ENCODE measurements around the gene SPATS2.
"Not testable (repeated sequence)": the region's sequence is repeated elsewhere in the genome, so short reads cannot be mapped to it uniquely, and the experiment has no call there.

SPATS2 gene

GRCh38 chr12:49357103-49357678, 10.1 kb upstream of the SPATS2 start:
- peak; percentile 48 for DNase-seq

- DNase-seq = peak; percentile 73
Measured at GRCh38 chr12:49358483-49359141, 8.7 kb upstream of the SPATS2 start.

GRCh38 chr12:49359671-49360070, 7.6 kb upstream of the SPATS2 start:
- DNase-seq = no peak

GRCh38 chr12:49362077-49362476, 5.2 kb upstream of the SPATS2 start:
- no peak for DNase-seq

GRCh38 chr12:49364989-49365388, 2.3 kb upstream of the SPATS2 start:
- DNase-seq = no peak

GRCh38 chr12:49365542-49365941, 1.7 kb upstream of the SPATS2 start:
- DNase-seq = no peak

GRCh38 chr12:49366096-49366651, 1.1 kb upstream of the SPATS2 start:
- no peak for DNase-seq

GRCh38 chr12:49366652-49367380, 446 bp upstream of the SPATS2 start:
- DNase-seq = peak; percentile 67

- no peak for DNase-seq
Measured at GRCh38 chr12:49368240-49368600, 958 bp downstream of the SPATS2 start.

GRCh38 chr12:49369411-49370145, 2.3 kb downstream of the SPATS2 start:
- peak; percentile 19 for DNase-seq

- no peak for DNase-seq
Measured at GRCh38 chr12:49370539-49370938, 3.3 kb downstream of the SPATS2 start.

- DNase-seq = no peak
Measured at GRCh38 chr12:49375406-49375805, 8.1 kb downstream of the SPATS2 start.

- no peak for DNase-seq
Measured at GRCh38 chr12:49377386-49377785, 10.1 kb downstream of the SPATS2 start.

GRCh38 chr12:49380184-49380583, 12.9 kb downstream of the SPATS2 start:
- DNase-seq = not testable (repeated sequence)

- no peak for DNase-seq
Measured at GRCh38 chr12:49388682-49389386, 21.6 kb downstream of the SPATS2 start.

GRCh38 chr12:49389387-49389703, 22.1 kb downstream of the SPATS2 start:
- DNase-seq = no peak

GRCh38 chr12:49397000-49397399, 29.7 kb downstream of the SPATS2 start:
- no peak for DNase-seq

- DNase-seq = no peak
Measured at GRCh38 chr12:49400304-49400703, 33.0 kb downstream of the SPATS2 start.

GRCh38 chr12:49403971-49404450, 36.7 kb downstream of the SPATS2 start:
- DNase-seq = no peak

- DNase-seq = no peak
Measured at GRCh38 chr12:49404956-49405355, 37.7 kb downstream of the SPATS2 start.

- no peak for DNase-seq
Measured at GRCh38 chr12:49410818-49411217, 43.6 kb downstream of the SPATS2 start.

GRCh38 chr12:49413010-49413409, 45.7 kb downstream of the SPATS2 start:
- no peak for DNase-seq

- DNase-seq = no peak
Measured at GRCh38 chr12:49413796-49414195, 46.5 kb downstream of the SPATS2 start.

Measured in NCI-H1694 (cell line).